Activated CD4-positive, CD25-positive, alpha-beta regulatory T cell treated with anti-CD3 and anti-CD28 coated beads, Interleukin-2, amount 50 U/mL, for 16 hours (primary cell): ENCODE data around the gene RAB35.

Experiments used
- DNase-seq: peaks from one replicate; pipeline ENCODE4 v3.0.0-alpha.2; 2020; ENCODE audit warnings: low read depth, low spot score

Gene RAB35

GRCh38 chr12:120132863-120133385 is 16.4 kb upstream of the RAB35 start:
- no peak for DNase-seq

DNA sequence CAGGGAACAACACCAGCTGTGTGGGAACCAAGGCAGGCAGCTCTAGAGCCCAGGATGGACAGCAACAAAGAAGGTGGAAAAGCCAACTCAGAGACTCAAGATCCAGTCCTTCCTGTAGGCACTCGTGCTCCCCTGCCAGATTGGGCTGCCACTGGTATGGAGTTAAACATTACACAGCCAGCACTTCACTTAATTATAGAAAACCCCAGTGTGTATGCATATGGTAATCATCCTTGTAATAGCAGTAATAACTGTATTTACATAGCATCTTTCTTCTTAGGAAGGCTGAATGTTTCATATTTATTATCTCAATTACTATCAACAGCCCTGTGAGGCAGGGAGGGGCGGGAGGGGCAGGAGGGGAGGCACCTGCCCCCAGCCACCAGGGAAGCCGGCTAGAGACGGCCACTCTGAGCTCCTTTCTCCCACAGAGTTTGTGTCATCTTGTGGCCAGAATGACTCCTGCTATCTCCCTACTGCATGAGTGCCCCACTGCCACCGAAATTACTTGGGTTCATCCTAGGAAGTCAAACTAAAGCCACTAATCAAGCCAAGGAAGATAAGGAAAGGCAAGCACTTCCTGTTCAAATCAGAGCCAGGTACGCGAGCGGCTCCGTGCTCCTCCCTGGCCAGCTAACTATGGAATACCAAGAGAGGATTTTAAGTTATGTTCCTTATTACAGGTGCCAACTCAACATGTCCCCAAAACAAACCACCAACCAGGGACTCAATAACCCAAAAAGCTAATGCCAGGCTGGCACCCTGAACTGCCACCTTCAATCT is 15.7 kb upstream of the RAB35 start:
- no peak for DNase-seq

- no peak for DNase-seq
Observed at GRCh38 chr12:120131116-120131515, 14.6 kb upstream of the RAB35 start.

GRCh38 chr12:120130011-120130410 is 13.5 kb upstream of the RAB35 start:
- no peak for DNase-seq

GRCh38 chr12:120126635-120127005 is 10.1 kb upstream of the RAB35 start:
- DNase-seq = no peak

- no peak for DNase-seq
Observed at GRCh38 chr12:120125792-120126634, 9.5 kb upstream of the RAB35 start.

DNA sequence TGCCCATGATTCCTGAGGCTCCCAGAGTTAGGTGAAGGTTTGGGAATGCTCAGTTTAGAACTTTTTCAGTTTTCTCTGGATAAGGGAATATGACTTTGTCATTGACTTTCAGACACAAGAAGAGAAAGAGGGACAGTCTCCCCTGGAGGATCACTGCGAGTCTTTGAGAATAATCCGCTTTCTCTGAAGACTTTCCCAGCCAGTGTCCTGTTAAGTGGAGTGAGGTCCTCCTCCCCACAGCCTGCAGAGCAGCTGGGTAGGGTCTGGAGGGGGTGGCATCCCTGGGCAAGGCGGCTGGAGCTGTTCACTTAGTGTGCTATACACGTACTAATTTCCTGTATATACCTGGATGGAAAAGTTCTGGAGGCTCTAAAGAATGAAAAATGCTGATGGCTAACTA is 8.5 kb upstream of the RAB35 start:
- DNase-seq = no peak

DNA sequence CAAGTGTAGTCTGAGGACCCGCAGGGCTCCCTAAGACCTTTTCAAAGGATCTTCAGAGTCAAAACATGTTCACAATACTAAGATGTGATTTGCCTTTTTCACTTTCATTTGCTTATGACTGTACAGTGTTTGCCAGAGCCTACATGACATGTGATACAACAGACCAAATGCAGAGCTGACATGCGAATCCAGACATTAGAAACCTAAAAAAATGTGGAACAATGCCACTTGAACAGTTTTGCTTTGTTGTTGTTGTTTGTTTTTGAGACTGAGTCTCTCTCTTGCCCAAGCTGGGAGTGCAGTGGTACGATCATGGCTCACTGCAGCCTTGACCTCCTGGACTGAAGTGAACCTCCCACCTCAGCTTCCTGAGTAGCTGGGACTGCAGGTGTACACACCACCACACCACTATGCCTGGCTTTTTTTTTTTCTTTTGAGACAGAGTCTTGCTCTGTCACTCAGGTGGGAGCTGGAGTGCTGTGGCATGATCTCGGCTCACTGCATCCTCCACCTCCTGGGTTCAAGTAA is 5.3 kb upstream of the RAB35 start:
- DNase-seq = no peak

DNA sequence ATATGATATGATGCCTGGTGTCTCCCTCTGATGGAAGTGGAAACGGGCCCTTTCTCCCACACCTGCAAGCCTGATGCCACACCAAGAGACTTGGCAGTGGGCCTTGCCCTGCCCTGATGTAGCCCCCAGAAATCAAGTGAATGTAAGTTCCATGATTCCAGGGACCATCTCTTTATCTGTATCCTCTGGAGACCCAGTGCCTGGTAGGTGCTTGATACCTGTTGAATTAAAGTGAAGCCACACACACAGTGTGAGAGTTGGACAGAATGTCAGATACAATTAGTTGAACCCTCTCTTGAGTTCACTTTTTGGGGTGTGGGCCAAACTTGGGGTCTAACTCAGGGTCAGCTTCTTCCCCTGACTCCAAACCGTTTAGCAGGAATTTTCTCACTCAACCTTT is 4.8 kb upstream of the RAB35 start:
- no peak for DNase-seq

- no peak for DNase-seq
Observed at GRCh38 chr12:120119271-120119973, 2.9 kb upstream of the RAB35 start.

DNA sequence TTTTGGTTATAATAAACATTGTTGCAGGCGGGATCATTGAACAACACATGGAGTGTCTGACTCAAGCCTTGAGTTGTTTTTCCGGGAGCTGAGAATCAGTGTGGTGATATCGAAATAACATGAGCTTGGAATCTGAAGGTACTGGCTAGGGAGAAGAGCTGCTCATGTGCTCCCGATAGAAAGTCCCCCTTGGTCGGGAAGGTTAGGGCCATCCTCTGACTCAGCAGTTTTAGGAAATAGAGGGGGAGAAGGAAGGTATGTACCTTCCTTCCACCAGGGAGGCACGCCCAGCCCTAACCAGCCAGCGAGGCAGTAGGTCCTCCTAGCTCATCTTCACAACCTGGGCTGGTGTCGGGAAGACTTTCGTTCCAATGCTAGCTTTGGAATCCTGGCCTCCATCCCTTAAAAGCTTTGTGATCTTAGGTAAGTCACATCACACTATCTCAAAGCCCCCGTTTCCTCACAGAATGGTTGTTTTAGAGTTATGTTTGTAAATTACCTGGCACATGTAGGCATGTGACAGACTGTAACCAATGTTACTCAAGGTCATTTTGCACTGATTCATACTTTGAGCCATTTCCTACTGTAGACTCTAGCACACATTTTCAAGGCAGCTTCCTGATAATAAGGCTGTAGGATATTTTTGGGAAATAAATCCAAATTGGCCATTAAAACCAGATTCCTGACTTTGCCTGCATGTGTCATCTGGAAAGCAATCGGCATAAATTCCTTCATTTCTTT is 1.9 kb upstream of the RAB35 start:
- no peak for DNase-seq

DNA sequence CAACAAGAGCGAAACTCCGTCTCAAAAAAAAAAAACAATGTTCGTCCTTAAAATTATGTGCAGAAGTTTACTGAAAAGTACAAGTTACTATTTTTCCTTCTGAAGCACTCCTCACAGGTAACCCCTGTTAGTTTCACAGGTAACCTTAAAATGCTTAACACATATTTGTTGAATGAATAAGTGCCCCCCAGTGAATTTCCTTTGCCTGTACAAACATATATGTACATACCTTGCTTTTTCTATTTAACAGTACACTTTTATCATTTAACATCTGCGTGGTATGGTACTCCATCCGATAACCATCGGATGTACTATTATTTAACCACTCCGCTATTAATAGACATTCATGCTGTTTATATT is 1.4 kb upstream of the RAB35 start:
- no peak for DNase-seq

- DNase-seq = peak; percentile 91
Observed at GRCh38 chr12:120116792-120117651, 469 bp upstream of the RAB35 start.

DNA sequence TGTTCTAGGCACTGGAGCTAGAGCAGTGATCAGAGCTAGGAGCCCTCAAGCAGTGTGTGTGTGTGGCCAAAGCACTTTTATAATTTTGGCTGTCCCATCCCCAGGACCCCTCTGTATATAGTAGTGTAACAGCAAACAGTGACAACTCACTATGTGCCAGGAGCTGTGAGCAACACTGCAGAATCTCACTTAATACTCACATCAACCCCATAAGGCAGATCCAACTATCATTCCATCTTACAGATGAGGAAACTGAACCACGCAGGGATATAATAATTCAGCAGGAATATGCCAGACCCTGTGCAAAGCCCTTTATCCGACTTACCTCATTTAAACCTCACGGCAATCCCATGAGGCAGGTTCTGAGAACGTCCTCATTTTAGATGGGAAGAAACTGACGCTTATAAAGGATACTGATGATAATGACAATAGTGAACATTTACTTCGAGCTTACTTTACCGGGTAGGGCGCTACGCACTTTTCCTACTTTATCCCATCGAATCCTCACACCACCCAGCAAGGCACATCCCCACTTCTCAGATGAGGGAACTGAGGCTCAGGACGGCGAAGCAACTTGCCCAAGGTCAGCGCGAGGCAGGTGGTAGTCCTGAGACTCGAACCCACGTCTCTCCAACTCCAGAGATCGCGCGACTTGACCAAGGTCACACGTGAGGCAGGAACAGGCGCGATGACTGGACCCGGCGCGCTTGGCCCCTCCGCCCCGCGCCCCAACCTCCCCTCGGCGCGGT is 687 bp downstream of the RAB35 start:
- no peak for DNase-seq

DNA sequence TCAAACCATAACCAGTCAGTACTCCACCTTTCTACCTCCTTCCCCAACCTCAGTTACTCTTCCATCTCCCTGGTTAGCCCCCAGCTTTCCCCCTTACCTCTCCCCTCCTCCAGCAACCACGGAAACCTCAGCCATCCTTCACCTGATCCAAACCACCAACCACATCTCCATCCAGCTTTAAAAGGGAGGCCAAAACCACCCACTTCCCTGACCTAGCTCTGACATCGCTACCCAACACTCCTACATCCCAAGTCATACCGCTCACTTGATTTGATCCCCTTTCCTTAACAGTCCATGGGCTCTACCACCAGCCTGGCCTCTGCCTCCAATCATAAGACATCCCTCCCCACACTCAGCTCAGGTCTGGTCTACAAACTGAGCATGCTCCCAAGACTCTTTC is 1.5 kb downstream of the RAB35 start:
- DNase-seq = no peak

GRCh38 chr12:120110550-120111501 is 5.7 kb downstream of the RAB35 start:
- DNase-seq = peak; percentile 11

GRCh38 chr12:120109570-120110267 is 6.8 kb downstream of the RAB35 start:
- DNase-seq = no peak

DNA sequence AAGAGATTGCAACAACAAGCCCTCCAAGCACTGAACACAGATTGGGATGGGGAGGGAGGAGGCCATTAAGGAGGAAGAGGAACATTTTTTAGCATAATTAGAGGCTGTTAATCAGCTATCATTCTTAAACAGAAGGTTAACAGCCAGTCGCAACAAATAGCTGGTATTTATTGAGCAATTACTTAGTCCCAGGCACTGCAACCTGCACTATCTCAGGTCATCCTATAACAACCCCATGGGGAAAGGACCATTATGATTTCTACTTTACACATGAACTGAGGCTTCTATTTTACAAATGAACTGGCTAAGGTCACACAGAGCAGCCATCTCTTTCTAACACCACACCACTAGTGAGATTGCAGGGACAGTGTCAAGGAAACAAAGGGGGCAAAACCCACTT is 10.4 kb downstream of the RAB35 start:
- DNase-seq = no peak
